Right kidney (tissue), 1 donor: ENCODE data around the gene SRD5A3.

Experiments used
- DNase-seq: peaks from one replicate; pipeline ENCODE4 v3.0.0-alpha.2; 2016

SRD5A3 gene

DNA sequence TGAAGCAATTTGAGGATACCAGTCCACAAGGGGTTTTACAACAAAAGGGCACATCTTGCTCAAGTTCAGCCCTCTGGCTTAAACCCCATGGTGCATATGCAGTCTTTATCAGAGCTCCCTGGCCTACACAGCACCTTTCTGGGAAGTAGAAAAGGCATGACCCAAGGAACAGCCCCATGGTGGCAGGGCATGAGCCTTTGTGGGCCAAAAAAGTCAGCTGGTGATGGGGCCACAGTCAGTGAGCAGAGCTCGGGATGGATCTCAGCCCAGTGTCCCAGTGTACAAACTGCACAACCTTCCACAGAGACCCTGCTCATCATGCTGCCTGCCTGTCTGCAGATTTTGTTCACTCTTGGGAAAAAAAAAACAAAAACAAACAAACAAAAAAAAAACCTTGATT lies 27.4 kb downstream of the SRD5A3 start:
- no peak for DNase-seq

- no peak for DNase-seq
These were observed 30.7 kb downstream of the SRD5A3 start for GRCh38 chr4:55376698-55377097.

- DNase-seq: no peak
These were observed 32.8 kb downstream of the SRD5A3 start for GRCh38 chr4:55378617-55379467.

DNA sequence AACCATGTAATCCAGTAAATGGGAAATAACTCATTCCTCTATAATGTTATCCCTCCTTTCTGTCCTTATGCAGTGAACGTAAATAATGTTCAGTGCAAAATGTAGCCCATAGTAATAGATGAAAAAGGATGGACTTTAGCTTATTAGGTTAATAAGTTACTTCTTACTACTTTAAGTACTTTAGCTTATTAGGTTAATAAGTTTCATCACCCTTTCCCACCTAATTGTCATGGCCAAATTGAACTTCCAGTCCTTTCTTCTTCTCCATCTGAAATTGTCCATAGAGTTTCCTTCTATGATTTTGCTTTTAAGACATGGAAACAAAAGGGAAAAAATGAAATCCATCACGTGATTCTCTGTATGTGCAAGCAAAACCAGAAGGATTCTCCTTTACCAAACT lies 34.5 kb downstream of the SRD5A3 start:
- DNase-seq: no peak

- DNase-seq: no peak
These were observed 35.5 kb downstream of the SRD5A3 start for GRCh38 chr4:55381502-55381901.

DNA sequence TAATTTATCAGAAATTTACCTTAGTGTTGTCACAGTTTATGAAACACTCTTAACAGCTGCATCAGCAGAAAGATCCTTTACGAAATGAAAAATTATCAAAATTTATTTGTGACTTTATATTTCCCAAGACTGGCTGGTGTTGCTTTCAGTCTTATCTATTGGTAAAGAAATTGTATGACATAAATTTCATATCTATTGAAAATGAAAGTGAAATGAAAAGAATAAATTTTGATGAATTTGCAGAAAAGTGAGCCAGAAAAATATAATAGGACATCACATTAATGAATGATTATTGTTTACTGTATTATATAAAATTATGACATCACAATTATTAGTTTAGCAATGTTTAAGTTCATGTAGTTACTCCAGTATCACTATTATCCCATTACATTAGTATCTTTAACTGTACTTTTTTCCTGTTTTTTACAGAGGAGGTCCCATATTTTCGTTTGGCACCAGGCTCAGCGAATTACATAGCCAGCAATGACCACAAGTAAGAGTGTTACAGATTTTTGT lies 36.5 kb downstream of the SRD5A3 start:
- DNase-seq: no peak

GRCh38 chr4:55385201-55385649 lies 39.2 kb downstream of the SRD5A3 start:
- no peak for DNase-seq

- no peak for DNase-seq
These were observed 40.0 kb downstream of the SRD5A3 start for GRCh38 chr4:55386073-55386472.

- DNase-seq: no peak
These were observed 40.8 kb downstream of the SRD5A3 start for GRCh38 chr4:55386840-55387239.

DNA sequence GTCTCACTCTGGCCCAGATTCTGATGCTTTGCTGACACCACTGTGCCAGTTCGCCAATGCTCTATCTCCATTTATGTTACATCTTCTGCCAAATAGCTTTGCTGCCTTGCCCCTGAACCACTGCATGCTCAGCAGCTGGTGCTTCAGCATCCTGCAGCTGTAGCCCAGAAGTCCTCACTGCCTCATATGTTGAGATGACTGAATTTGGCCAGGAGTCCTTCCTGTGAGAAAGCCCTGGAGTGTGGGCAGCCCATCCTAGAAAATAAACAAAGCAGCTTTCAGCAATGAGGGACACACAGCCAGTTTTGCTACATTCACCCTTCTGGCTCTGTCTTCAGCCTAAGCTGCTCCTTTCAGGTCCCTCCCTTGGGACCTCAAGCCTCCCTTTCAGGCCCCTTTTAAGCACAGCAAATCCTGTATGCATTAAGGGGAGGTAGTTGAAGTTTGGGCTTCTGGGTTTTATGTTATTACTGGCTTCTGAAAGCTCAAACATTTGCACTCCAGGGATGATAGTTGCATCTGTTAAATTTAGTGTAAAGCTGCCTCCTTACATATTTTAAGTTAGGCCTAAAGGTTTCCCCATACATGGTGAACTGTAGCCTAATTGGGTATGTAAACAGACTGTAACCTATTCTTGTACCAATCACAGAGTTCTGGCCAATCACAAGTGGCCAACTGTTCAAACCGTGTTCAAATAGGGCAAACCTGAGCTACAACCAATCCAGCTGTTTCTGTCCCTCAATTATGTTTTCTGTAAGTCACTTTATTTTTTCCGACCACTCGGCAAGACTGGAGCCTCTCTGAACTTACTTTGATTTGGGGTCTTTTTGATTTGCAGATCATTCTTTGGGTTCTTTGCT lies 47.6 kb downstream of the SRD5A3 start:
- DNase-seq: no peak

DNA sequence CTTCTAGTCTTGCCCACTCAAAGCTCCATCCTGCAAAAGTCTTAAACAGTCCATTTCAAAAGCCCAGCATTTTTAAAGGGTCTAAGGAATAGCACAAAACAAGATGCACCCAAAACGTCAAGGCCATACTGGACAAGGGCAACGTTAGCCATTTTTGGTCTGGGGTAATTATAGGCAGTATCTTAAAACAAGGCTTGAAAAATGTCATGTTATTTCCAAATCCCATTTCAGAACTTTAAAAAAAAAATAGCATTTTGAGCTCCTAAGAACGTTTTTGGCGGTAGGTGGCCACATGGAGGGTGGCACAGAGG lies 49.1 kb downstream of the SRD5A3 start:
- no peak for DNase-seq

GRCh38 chr4:55395529-55396307 lies 49.7 kb downstream of the SRD5A3 start, which contains the start of gene TMEM165:
Gene TMEM165 (plus strand): TSS chr4:55395957. CDS start chr4:55396190, 233 bp downstream.
- DNase-seq: peak; percentile 96

- peak; percentile 93 for DNase-seq
These were observed 50.5 kb downstream of the SRD5A3 start for GRCh38 chr4:55396308-55397125.

DNA sequence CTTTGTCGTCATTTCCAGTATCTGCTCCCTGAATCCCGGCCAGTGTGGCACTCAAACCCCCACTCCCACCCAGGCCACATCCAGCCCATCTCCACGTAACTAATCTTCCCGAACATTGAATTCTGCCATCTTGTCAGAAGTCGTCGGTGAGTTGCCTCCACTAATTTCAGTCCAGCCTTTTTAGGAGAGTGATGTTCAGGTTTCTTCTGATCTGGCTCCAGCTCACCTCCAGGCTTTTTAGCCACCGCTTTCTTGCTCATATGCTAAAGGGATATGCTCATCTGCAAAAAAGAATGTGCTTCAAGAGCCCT lies 51.0 kb downstream of the SRD5A3 start:
- DNase-seq: peak; percentile 46

DNA sequence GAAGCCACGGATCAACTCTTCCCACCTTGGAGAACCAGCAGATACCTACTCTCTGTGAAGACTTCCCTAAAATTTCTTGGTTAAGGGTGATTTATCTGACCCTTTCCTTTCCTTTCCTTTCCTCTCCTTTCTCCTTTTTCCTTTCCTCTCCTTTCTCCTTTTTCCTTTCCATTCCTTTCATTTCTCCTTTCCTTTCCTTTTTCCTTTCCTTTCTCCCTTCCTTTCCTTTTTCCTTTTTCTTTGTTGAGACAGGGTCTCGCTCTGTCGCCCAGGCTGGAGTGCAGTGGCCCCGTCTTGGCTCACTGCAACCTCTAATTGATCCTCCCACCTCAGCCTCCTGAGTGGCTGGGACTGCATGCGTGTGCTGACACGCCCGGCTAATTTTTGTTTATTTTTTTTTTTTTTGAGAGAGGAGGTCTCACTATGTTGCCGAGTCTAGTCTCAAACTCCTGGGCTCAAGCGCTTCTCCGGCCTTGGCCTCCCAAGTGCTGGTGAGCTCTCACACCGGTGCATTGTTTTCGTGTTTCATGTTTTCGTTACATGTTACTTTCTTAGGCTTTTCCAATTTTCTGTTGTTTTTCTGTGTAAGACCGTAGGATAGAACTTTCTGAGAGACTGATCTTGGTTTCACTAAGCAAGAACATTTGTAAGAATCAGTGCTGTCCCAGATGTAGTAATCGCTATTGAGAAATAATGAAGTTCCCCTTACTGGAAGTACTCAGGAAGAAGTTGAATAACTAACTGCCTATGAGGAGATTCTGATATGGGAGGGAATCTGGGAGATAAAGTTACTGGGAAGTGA lies 51.7 kb downstream of the SRD5A3 start:
- DNase-seq: peak; percentile 26

DNA sequence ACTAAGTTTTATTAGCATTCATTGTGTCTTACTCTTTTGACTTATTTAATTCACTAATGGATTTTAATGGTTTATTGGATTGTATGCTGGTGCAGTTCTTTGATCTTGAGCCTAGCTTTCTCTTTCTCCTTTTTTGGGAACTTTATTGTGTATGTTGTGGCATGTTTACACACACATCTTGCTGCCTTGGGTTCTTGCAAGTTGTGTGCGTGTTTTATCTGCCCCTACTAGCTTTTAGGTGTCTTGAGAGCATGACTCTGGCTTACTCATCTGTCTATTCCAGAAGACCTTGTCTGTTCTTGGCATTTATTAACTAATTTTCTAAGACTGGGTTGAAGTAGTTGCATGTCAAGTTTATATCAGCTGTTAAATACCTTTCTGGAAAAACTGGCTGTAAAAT lies 52.4 kb downstream of the SRD5A3 start:
- no peak for DNase-seq

- no peak for DNase-seq
These were observed 52.9 kb downstream of the SRD5A3 start for GRCh38 chr4:55398966-55399365.

- no peak for DNase-seq
These were observed 53.5 kb downstream of the SRD5A3 start for GRCh38 chr4:55399581-55399980.

- no peak for DNase-seq
These were observed 59.0 kb downstream of the SRD5A3 start for GRCh38 chr4:55405073-55405472.

DNA sequence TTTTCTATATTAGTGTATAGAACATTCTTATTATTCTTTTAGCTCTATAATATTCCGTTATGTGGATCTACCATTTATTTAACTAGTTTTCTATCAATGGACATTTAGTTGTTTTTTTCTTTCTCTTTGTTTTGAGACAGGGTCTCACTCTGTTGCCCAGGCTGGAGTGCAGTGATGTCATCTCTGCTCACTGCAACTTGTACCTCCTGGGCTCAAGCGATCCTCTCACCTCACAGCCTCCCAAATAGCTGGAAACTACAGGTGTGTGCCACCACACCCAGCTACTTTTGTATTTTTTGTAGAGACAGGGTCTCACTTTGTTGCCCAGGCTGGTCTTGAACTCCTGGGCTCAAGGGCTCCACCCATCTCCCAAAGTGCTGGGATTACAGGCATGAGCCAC lies 60.5 kb downstream of the SRD5A3 start:
- DNase-seq: no peak

DNA sequence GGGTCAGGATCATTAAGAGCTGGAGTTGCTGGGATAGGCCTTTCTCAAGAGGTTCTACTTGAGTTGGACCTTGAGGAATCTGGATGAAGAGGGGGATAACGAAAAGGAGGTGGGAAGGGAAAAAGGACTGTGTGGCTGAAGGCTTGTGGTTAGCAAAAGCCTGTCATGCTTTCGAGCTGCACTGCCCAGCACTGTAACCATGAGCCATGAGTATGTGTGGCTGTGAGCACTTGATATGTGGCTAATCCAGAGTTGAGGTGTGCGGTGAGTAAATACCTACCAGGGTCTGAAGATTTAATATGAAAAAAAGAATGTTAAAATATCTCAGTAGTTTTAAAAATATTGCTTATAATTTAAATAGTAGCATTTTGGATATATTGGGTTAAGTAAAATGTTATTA lies 61.1 kb downstream of the SRD5A3 start:
- no peak for DNase-seq
